HCT116 (cell line): ENCODE measurements around the gene SMYD4. TPM values are rescaled to one million over a fixed set of nuclear protein-coding genes. Genes with fewer than 3 reads are reported as not detected.

Experiments used
- ATAC-seq: fragments of 200-7000 bp; cut with Tn5 transposase; 2 replicates; pipeline ENCODE4 v1.9.1; 2020; ENCODE audit warnings: mild to moderate bottlenecking, moderate library complexity
- BruUV-seq: library from RNA; stranded (reverse); fragments of 400-500 nt; replicated peaks from 2 replicates; lab custom pipeline; 2021; lab: Mats Ljungman, UMichigan
- CTCF ChIA-PET: fragments of 300-600 bp; sonication (Branson Sonifier 250); formaldehyde crosslinking; loops from one replicate; lab custom pipeline; 2021; ENCODE audit warnings: antibody characterized with exemption; lab: Charles Lee
- POLR2A ChIA-PET: fragments of 300-600, 350-600 bp; sonication (Branson Sonifier 250); formaldehyde crosslinking; loops from one replicate; lab custom pipeline; 2021; ENCODE audit warnings: antibody characterized with exemption; lab: Charles Lee
- RAD21 ChIA-PET, 2 experiments: fragments of 300-600 bp; sonication (Branson Sonifier 250); formaldehyde crosslinking; loops; one replicate each; lab custom pipeline; 2023; ENCODE audit warnings: low total read pairs in 2 of 2; ENCODE audit not compliant: uncharacterized antibody in 2 of 2, unreplicated experiment in 2 of 2, low non-redundant PET in 1 of 2; lab: Charles Lee
- DNase-seq: peaks from one replicate; pipeline ENCODE4 v3.0.0-alpha.2; 2010; ENCODE audit warnings: low read depth, low spot score
- H2AFZ ChIP-seq: fragments of 200-600 bp; shearing (Covaris generic), sonication (generic); 2 replicates; pipeline ENCODE4 v1.6.1; 2017; ENCODE audit warnings: low read depth, mixed run types, mixed read lengths, antibody characterized with exemption, low read length; ENCODE audit not compliant: poor library complexity, severe bottlenecking
- H3K27ac ChIP-seq: 2 replicates; pipeline ENCODE4 v1.5.1; 2012; ENCODE audit warnings: low read depth, low read length
- H3K27me3 ChIP-seq: fragments of 200-600 bp; sonication (generic); 2 replicates; pipeline ENCODE4 v1.6.1; 2016; ENCODE audit warnings: mixed run types, low read length, mixed read lengths; ENCODE audit not compliant: insufficient read depth
- H3K36me3 ChIP-seq, 2 experiments: fragments of 200-500 bp in 1 of 2; fragments of 200-600 bp in 1 of 2; sonication (Bioruptor generic) in 1 of 2; sonication (generic) in 1 of 2; 2 replicates each; pipeline versions ENCODE4 v1.5.1 to v1.6.1; 2014 to 2016; ENCODE audit warnings: low read length in 2 of 2, inconsistent platforms in 1 of 2, mixed read lengths in 1 of 2, mixed run types in 1 of 2; ENCODE audit not compliant: insufficient read depth in 2 of 2, control insufficient read depth in 1 of 2
- H3K4me1 ChIP-seq, 2 experiments: fragments of 200-600 bp in 1 of 2; sonication (generic) in 1 of 2; 2 replicates each; pipeline versions ENCODE4 v1.5.1 to v1.6.1; 2012 to 2017; ENCODE audit warnings: low read length in 2 of 2, inconsistent platforms in 1 of 2, mild to moderate bottlenecking in 1 of 2, mixed read lengths in 1 of 2, mixed run types in 1 of 2, moderate library complexity in 1 of 2; ENCODE audit not compliant: insufficient read depth in 2 of 2, control insufficient read depth in 1 of 2
- H3K4me2 ChIP-seq: fragments of 200-600 bp; sonication (generic); 2 replicates; pipeline ENCODE4 v1.6.1; 2017; ENCODE audit warnings: mixed run types, low read length, mixed read lengths
- H3K4me3 ChIP-seq, 2 experiments: fragments of 200-600 bp in 1 of 2; sonication (generic) in 1 of 2; replicated peaks in 1 of 2; 2 replicates each; pipeline ENCODE4 v1.5.1; 2011 to 2016; ENCODE audit warnings: low read length in 2 of 2, control low read depth in 1 of 2, low read depth in 1 of 2, mild to moderate bottlenecking in 1 of 2, mixed read lengths in 1 of 2, mixed run types in 1 of 2
- H3K79me2 ChIP-seq: fragments of 200-600 bp; sonication (generic); 2 replicates; pipeline ENCODE4 v1.6.1; 2017; ENCODE audit warnings: mild to moderate bottlenecking, mixed run types, low read length, moderate library complexity, mixed read lengths; ENCODE audit not compliant: insufficient read depth
- H3K9ac ChIP-seq: fragments of 200-600 bp; sonication (generic); 2 replicates; pipeline ENCODE4 v1.6.1; 2016; ENCODE audit warnings: low read length, mixed read lengths
- H3K9me2 ChIP-seq: fragments of 200-600 bp; sonication (generic), shearing (Covaris generic); 2 replicates; pipeline ENCODE4 v1.6.1; 2017; ENCODE audit warnings: mixed run types, mild to moderate bottlenecking, moderate library complexity; ENCODE audit not compliant: insufficient read depth
- H3K9me3 ChIP-seq, 2 experiments: fragments of 200-500 bp in 1 of 2; fragments of 200-600 bp in 1 of 2; sonication (Bioruptor generic) in 1 of 2; sonication (generic) in 1 of 2; 2 replicates each; pipeline ENCODE4 v1.6.1; 2014 to 2017; ENCODE audit warnings: low read length in 2 of 2, mixed read lengths in 2 of 2, inconsistent platforms in 1 of 2, low read depth in 1 of 2, mild to moderate bottlenecking in 1 of 2, mixed run types in 1 of 2, moderate library complexity in 1 of 2; ENCODE audit not compliant: control insufficient read depth in 1 of 2, insufficient read depth in 1 of 2
- H4K20me1 ChIP-seq: fragments of 200-600 bp; sonication (generic), shearing (Covaris generic); 2 replicates; pipeline ENCODE4 v1.6.1; 2017; ENCODE audit warnings: mixed run types, mild to moderate bottlenecking, moderate library complexity; ENCODE audit not compliant: insufficient read depth
- CEBPB ChIP-seq: IDR thresholded peaks from 2 replicates; pipeline ENCODE4 v1.6.1; 2012; ENCODE audit warnings: low read depth
- EGR1 ChIP-seq: IDR thresholded peaks from 2 replicates; pipeline ENCODE4 v1.6.1; 2012; ENCODE audit warnings: low read depth
- ELF1 ChIP-seq: IDR thresholded peaks from 2 replicates; pipeline ENCODE4 v1.6.1; 2012; ENCODE audit warnings: low read depth, borderline replicate concordance
- EZH2 ChIP-seq: fragments of 200-600 bp; sonication (generic); IDR thresholded peaks from 2 replicates; pipeline ENCODE4 v1.6.1; 2017; ENCODE audit warnings: antibody characterized with exemption, mixed run types
- EZH2phosphoT487 ChIP-seq: fragments of 200-600 bp; IDR thresholded peaks from 2 replicates; pipeline ENCODE4 v1.6.1; 2018; ENCODE audit warnings: antibody characterized with exemption, borderline replicate concordance
- JUND ChIP-seq: IDR thresholded peaks from 2 replicates; pipeline ENCODE4 v1.6.1; 2012
- SIN3A ChIP-seq: IDR thresholded peaks from 2 replicates; pipeline ENCODE4 v1.6.1; 2012; ENCODE audit warnings: low read depth
- SP1 ChIP-seq: IDR thresholded peaks from 2 replicates; pipeline ENCODE4 v1.6.1; 2012; ENCODE audit warnings: low read depth
- SRF ChIP-seq: IDR thresholded peaks from 2 replicates; pipeline ENCODE4 v1.6.1; 2012; ENCODE audit warnings: low read depth
- YY1 ChIP-seq: IDR thresholded peaks from 2 replicates; pipeline ENCODE4 v1.6.1; 2011; ENCODE audit warnings: low read length, low read depth, moderate library complexity, mild to moderate bottlenecking; ENCODE audit not compliant: insufficient replicate concordance; ENCODE audit errors: extremely low read depth
- ZFX ChIP-seq: fragments of 450-650 bp; IDR thresholded peaks from 2 replicates; pipeline ENCODE4 v1.6.1; 2017
- intact Hi-C: fragments of 100-400 bp; cut with micrococcal nuclease; formaldehyde crosslinking; loops from 2 replicates; pipeline ENCODE4 v1.10.0; 2022
- total RNA-seq: library from RNA; stranded (reverse); gene quantifications from one replicate; pipeline ENCODE4 v1.2.1, GENCODE V29; 2021; ENCODE audit not compliant: unreplicated experiment
- TF ChIP-seq, protein P1 (sequence below): IDR thresholded peaks from 2 replicates; pipeline ENCODE4 v1.6.1; 2012
- TF ChIP-seq, protein P2 (sequence below): IDR thresholded peaks from 2 replicates; pipeline ENCODE4 v1.6.1; 2012
- TF ChIP-seq, protein P3 (sequence below): IDR thresholded peaks from 2 replicates; pipeline ENCODE4 v1.6.1; 2011; ENCODE audit warnings: mild to moderate bottlenecking, low read length, moderate library complexity; ENCODE audit not compliant: insufficient replicate concordance; ENCODE audit errors: extremely low read depth
- TF ChIP-seq, protein P4 (sequence below), 3 experiments: fragments of 200-600 bp in 1 of 3; sonication (generic) in 1 of 3; IDR thresholded peaks in 2 of 3; conservative IDR thresholded peaks in 1 of 3; 2 replicates each; pipeline ENCODE4 v1.5.1; 2012 to 2017; ENCODE audit warnings: low read depth in 2 of 3, low read length in 2 of 3, antibody characterized with exemption in 1 of 3, borderline replicate concordance in 1 of 3, control low read depth in 1 of 3, mild to moderate bottlenecking in 1 of 3, mixed read lengths in 1 of 3, mixed run types in 1 of 3, moderate library complexity in 1 of 3; ENCODE audit not compliant: insufficient read depth in 1 of 3

The SMYD4 gene
- total RNA-seq, 1 experiment from 2014 or later, result 16.9 TPM

DNA sequence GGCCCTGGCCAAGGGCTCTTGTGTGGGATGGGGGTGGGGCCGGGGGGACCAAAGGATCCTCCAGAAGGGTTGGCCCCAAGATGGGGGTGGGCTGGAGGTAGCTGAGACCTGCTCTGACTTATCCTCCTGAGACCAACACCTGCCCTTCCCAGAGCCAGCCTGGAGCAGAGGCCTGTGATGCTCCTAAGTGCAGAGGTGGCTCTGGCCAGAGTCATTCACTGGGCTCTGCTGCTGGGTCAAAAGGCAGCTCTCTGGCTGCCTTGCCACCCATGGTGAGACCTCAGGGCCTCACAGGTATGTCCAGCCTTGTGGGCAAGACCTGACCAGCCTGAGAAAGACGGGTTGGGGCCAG, 86.6 kb downstream of the SMYD4 start:
- H3K36me3 ChIP-seq, result no peaks in the 10 kb centered on the region
- no peak overlapping the region for H3K27ac ChIP-seq
- H3K9ac ChIP-seq, result no peak overlapping the region
- no peaks in the 10 kb centered on the region for H3K4me1 ChIP-seq
- ChIA-PET CTCF (no interaction called here), RAD21 (no interaction called here), POLR2A (no interaction called here)
- H2AFZ ChIP-seq, result no peak overlapping the region
- DNase-seq (no peak), ATAC-seq (no peak)
- TF ChIP-seq SRF (no peak), SP1 (no peak), CEBPB (no peak)
- TF ChIP-seq, protein P1, sequence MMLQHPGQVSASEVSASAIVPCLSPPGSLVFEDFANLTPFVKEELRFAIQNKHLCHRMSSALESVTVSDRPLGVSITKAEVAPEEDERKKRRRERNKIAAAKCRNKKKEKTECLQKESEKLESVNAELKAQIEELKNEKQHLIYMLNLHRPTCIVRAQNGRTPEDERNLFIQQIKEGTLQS, result no peak
- TF ChIP-seq, protein P2, sequence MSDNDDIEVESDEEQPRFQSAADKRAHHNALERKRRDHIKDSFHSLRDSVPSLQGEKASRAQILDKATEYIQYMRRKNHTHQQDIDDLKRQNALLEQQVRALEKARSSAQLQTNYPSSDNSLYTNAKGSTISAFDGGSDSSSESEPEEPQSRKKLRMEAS, result no peak
- no peak overlapping the region for H3K4me3 ChIP-seq
- H3K79me2 ChIP-seq, result no peaks in the 10 kb centered on the region
- H4K20me1 ChIP-seq, result no peaks in the 10 kb centered on the region
- intact Hi-C loops, result no loop called here
- H3K9me2 ChIP-seq, result no peaks in the 10 kb centered on the region
- H3K4me2 ChIP-seq, result no peak overlapping the region
- no peaks in the 10 kb centered on the region for H3K9me3 ChIP-seq
- BruUV-seq, result no TSS peak
- H3K27me3 ChIP-seq, result no peaks in the 10 kb centered on the region

DNA sequence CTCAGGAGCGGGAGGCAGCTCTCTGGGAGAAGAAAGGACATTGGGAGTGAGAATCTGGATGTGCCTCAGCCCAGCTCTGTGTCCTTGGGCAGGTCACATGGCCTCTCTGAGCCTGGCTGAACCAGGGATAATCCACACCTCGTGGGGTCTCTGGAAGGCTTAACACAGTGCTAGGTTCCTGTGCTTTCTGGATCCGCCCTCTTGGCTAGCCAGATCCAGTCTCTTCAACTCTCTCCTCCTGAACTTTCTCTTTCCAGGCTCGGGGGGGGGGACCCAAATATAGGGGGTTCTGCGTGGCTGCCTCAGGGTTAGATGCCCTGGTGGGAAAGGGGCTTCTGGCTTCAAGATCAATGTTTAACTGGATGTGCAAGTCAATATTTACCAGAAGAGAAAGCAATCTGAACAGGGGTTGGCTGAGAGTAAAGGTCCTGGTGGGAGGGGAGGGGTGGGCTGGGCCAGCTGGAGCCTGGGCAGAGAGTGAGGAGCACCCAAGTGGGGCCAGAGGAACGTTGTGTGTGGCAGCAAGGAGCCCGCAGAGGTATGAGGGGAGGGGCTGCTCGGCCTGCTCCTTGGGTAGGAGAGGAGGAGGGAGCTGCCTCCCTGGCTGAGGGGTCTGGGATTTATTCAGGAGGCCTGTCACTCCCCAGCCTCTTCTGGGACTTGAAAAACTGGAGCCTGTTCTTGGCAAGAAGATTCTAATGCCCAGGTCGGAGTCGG, 87.2 kb downstream of the SMYD4 start, which contains the start of gene SERPINF2:
TSS of gene SERPINF2 (plus strand) at position 501 of the 717 bp plus-strand sequence. CDS start 2,125 bp downstream, outside the sequence.
- no peak for TF ChIP-seq EZH2phosphoT487
- TF ChIP-seq, protein P3, sequence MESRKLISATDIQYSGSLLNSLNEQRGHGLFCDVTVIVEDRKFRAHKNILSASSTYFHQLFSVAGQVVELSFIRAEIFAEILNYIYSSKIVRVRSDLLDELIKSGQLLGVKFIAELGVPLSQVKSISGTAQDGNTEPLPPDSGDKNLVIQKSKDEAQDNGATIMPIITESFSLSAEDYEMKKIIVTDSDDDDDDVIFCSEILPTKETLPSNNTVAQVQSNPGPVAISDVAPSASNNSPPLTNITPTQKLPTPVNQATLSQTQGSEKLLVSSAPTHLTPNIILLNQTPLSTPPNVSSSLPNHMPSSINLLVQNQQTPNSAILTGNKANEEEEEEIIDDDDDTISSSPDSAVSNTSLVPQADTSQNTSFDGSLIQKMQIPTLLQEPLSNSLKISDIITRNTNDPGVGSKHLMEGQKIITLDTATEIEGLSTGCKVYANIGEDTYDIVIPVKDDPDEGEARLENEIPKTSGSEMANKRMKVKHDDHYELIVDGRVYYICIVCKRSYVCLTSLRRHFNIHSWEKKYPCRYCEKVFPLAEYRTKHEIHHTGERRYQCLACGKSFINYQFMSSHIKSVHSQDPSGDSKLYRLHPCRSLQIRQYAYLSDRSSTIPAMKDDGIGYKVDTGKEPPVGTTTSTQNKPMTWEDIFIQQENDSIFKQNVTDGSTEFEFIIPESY, result no peak
- no peak for TF ChIP-seq SRF
- TF ChIP-seq YY1, result no peak
- no peak for TF ChIP-seq ELF1
- TF ChIP-seq EGR1, result no peak
- no peak for TF ChIP-seq EZH2
- no peak for TF ChIP-seq ZFX
- TF ChIP-seq, protein P4, sequence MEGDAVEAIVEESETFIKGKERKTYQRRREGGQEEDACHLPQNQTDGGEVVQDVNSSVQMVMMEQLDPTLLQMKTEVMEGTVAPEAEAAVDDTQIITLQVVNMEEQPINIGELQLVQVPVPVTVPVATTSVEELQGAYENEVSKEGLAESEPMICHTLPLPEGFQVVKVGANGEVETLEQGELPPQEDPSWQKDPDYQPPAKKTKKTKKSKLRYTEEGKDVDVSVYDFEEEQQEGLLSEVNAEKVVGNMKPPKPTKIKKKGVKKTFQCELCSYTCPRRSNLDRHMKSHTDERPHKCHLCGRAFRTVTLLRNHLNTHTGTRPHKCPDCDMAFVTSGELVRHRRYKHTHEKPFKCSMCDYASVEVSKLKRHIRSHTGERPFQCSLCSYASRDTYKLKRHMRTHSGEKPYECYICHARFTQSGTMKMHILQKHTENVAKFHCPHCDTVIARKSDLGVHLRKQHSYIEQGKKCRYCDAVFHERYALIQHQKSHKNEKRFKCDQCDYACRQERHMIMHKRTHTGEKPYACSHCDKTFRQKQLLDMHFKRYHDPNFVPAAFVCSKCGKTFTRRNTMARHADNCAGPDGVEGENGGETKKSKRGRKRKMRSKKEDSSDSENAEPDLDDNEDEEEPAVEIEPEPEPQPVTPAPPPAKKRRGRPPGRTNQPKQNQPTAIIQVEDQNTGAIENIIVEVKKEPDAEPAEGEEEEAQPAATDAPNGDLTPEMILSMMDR (IDR thresholded peaks at IDR 0.05 in 2 of 3, conservative IDR thresholded peaks at IDR 0.05 in 1 of 3; ENCODE audit: borderline replicate concordance in 1 of 3, insufficient read depth in 1 of 3, low read depth in 2 of 3, low read length in 2 of 3), result no peak
- no peak for TF ChIP-seq JUND
- no peak for TF ChIP-seq SIN3A
- TF ChIP-seq, protein P2, result no peak
- no TSS peak for BruUV-seq
- POLR2A ChIA-PET, result no interaction called here
- Histone ChIP-seq H3K27ac (no peak within 1 kb of the TSS), H3K9ac (no peak within 1 kb of the TSS), H3K4me3 (no peak within 1 kb of the TSS), H3K9me3 (no peaks in the 10 kb centered on the region), H3K4me1 (no peaks in the 10 kb centered on the region), H3K27me3 (no peaks in the 10 kb centered on the region), H3K4me2 (no peak within 1 kb of the TSS), H3K36me3 (no peaks in the 10 kb centered on the region), H4K20me1 (no peaks in the 10 kb centered on the region), H2AFZ (no peak within 1 kb of the TSS), H3K9me2 (no peaks in the 10 kb centered on the region), H3K79me2 (no peaks in the 10 kb centered on the region)
- ATAC-seq (no peak), DNase-seq (no peak)
- RAD21 ChIA-PET, result no interaction called here
- CTCF ChIA-PET, result no interaction called here
- intact Hi-C loops, result no loop called here
